Loucy (cell line): ENCODE measurements around the gene TOR1AIP2.

Source experiments
- EZH2phosphoT487 ChIP-seq: fragments of 200-600 bp; IDR thresholded peaks from 2 replicates; pipeline ENCODE4 v1.6.1; 2018; ENCODE audit warnings: antibody characterized with exemption, mild to moderate bottlenecking, moderate library complexity, borderline replicate concordance
- TF ChIP-seq, protein P1 (sequence below): fragments of 200-600 bp; sonication (generic); conservative IDR thresholded peaks from 2 replicates; pipeline ENCODE4 v1.5.1; 2014; ENCODE audit warnings: mild to moderate bottlenecking, antibody characterized with exemption, low read length

DNA sequence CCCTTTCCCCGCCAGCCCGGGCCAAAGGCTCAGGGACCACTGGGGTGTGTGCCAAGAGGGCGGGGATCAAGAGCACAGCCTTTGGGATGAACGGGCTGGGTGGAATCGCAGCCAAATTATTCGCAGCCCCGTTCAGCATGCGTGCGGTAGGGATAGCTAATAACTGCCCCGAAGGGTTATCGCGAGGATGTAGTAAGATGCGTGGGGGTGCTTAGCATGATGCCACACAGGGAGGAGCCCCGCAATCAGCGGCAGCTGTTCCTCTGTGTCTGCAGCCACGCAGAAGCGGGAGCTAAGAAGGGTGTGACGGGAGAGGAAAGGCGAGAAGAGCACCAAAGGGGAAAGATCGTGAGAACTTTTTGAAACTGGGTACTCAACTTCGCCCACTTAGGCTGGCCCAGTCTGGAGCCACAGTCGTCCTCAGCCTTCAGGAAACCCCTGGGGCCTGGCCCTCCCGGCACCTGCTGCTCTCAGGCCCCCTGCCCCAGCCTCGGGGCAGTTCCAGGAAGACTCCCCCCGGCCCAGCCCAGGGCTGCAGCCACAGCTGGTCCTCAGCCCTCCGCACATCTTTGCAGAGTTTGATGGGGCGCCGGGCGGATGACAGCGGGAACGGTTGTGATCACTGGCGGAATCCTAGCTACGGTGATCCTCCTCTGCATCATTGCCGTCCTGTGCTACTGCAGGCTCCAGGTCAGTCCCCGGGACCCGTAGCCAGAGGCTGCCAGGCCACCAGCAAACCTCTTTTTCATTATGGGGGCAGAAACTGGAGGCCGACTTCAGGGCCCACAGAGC lies 64.9 kb downstream of the TOR1AIP2 start:
- TF ChIP-seq, protein P1, sequence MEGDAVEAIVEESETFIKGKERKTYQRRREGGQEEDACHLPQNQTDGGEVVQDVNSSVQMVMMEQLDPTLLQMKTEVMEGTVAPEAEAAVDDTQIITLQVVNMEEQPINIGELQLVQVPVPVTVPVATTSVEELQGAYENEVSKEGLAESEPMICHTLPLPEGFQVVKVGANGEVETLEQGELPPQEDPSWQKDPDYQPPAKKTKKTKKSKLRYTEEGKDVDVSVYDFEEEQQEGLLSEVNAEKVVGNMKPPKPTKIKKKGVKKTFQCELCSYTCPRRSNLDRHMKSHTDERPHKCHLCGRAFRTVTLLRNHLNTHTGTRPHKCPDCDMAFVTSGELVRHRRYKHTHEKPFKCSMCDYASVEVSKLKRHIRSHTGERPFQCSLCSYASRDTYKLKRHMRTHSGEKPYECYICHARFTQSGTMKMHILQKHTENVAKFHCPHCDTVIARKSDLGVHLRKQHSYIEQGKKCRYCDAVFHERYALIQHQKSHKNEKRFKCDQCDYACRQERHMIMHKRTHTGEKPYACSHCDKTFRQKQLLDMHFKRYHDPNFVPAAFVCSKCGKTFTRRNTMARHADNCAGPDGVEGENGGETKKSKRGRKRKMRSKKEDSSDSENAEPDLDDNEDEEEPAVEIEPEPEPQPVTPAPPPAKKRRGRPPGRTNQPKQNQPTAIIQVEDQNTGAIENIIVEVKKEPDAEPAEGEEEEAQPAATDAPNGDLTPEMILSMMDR = no peak
- no peak for TF ChIP-seq EZH2phosphoT487
